ENCODE results near the gene RYR2.
A peak's percentile ranks its signal among the peaks of the same experiment; 100 is the strongest.

RYR2 gene

GRCh38 chr1:237539055-237539454 lies 497.1 kb downstream of the RYR2 start:
- no peak overlapping the region for H3K4me3 ChIP-seq (ENCODE audit: low read depth, low read length)
- TF ChIP-seq CTCF (IDR thresholded peaks at IDR 0.05; ENCODE audit: borderline replicate concordance, insufficient read depth, low read depth, low read length) = no peak

- TF ChIP-seq CTCF (IDR thresholded peaks at IDR 0.05; ENCODE audit: borderline replicate concordance, insufficient read depth, low read depth, low read length) = no peak
- no peak overlapping the region for H3K4me3 ChIP-seq (ENCODE audit: low read depth, low read length)
These were observed 500.8 kb downstream of the RYR2 start for GRCh38 chr1:237542525-237543418.

- H3K4me3 ChIP-seq (ENCODE audit: low read depth, low read length) = no peak overlapping the region
- TF ChIP-seq CTCF (IDR thresholded peaks at IDR 0.05; ENCODE audit: borderline replicate concordance, insufficient read depth, low read depth, low read length) = no peak
These were observed 511.1 kb downstream of the RYR2 start for GRCh38 chr1:237553078-237553477.

GRCh38 chr1:237556911-237557310 lies 514.9 kb downstream of the RYR2 start:
- no peak overlapping the region for H3K4me3 ChIP-seq (ENCODE audit: low read depth, low read length)
- TF ChIP-seq CTCF (IDR thresholded peaks at IDR 0.05; ENCODE audit: borderline replicate concordance, insufficient read depth, low read depth, low read length) = no peak

GRCh38 chr1:237562242-237562823 lies 520.3 kb downstream of the RYR2 start:
- TF ChIP-seq CTCF (IDR thresholded peaks at IDR 0.05; ENCODE audit: borderline replicate concordance, insufficient read depth, low read depth, low read length) = peak; percentile 32; the same call in 1 of the 2 replicates

GRCh38 chr1:237565236-237565635 lies 523.3 kb downstream of the RYR2 start:
- TF ChIP-seq CTCF (IDR thresholded peaks at IDR 0.05; ENCODE audit: borderline replicate concordance, insufficient read depth, low read depth, low read length) = no peak
- no peak overlapping the region for H3K4me3 ChIP-seq (ENCODE audit: low read depth, low read length)

More at GRCh38 chr1:237562242-237562823, 520.3 kb downstream of the RYR2 start:
- no peak overlapping the region for H3K4me3 ChIP-seq (ENCODE audit: low read depth, low read length)

- H3K4me3 ChIP-seq (ENCODE audit: low read depth, low read length) = no peak overlapping the region
- TF ChIP-seq CTCF (IDR thresholded peaks at IDR 0.05; ENCODE audit: borderline replicate concordance, insufficient read depth, low read depth, low read length) = no peak
These were observed 524.6 kb downstream of the RYR2 start for GRCh38 chr1:237566581-237566980.
